Measurements from ENCODE around the gene RPL19. TPM values are rescaled to one million over a fixed set of nuclear protein-coding genes. Genes with fewer than 3 reads are reported as not detected.

Gene RPL19
- total and polyA plus RNA-seq, 4 donors = 475 to 999 (median 749) TPM

DNA sequence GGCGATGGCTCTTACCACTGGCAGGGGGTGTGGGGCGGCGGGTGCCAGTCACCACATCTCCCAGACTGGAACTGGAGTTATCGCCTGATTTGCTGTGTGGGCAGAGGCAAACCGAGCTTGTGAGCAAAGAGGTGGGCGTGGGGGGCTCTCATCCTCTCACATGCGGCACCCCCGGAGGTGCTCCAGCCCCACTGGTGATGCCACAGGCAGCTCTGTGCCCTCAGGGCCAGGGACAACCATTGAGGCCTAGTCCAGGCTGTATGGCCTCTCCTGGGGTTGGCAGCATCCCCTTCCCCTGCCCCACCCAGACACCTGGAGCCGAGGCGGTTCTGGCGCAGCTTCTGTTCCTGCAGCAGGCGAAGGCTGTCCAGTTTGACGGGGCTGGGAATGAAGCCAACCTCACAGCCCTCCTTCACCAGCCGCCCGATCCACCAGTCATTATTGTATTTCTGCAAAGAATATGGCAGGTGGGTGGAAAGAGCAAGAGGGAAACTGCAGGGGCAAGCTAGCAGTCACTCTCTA lies 13.5 kb upstream of the RPL19 start:
- 91% methylated on average over 15 of the region's 15 CpGs for WGBS
- no peak overlapping the region for H3K9ac ChIP-seq (ENCODE audit: low read depth in 1 of 2, low read length in 2 of 2)
- DNase-seq (ENCODE audit: low spot score) = no peak
- no peaks in the 10 kb centered on the region for H3K27me3 ChIP-seq (ENCODE audit: control insufficient read depth in 4 of 4, insufficient read depth in 4 of 4, low read length in 3 of 4)
- H3K27ac ChIP-seq (ENCODE audit: low read depth in 1 of 2, low read length in 2 of 2) = no peak overlapping the region
- TF ChIP-seq NR2F2 (IDR thresholded peaks at IDR 0.05) (no peak), FOXA2 (IDR thresholded peaks at IDR 0.05) (no peak), RXRA (IDR thresholded peaks at IDR 0.05) (no peak), EGR1 (IDR thresholded peaks at IDR 0.05; ENCODE audit: low read depth in 2 of 2) (no peak), HNF4G (IDR thresholded peaks at IDR 0.05) (no peak), SP1 (IDR thresholded peaks at IDR 0.05) (no peak)
- TF ChIP-seq, protein P1, sequence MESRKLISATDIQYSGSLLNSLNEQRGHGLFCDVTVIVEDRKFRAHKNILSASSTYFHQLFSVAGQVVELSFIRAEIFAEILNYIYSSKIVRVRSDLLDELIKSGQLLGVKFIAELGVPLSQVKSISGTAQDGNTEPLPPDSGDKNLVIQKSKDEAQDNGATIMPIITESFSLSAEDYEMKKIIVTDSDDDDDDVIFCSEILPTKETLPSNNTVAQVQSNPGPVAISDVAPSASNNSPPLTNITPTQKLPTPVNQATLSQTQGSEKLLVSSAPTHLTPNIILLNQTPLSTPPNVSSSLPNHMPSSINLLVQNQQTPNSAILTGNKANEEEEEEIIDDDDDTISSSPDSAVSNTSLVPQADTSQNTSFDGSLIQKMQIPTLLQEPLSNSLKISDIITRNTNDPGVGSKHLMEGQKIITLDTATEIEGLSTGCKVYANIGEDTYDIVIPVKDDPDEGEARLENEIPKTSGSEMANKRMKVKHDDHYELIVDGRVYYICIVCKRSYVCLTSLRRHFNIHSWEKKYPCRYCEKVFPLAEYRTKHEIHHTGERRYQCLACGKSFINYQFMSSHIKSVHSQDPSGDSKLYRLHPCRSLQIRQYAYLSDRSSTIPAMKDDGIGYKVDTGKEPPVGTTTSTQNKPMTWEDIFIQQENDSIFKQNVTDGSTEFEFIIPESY (IDR thresholded peaks at IDR 0.05) = no peak
- TF ChIP-seq, protein P2, sequence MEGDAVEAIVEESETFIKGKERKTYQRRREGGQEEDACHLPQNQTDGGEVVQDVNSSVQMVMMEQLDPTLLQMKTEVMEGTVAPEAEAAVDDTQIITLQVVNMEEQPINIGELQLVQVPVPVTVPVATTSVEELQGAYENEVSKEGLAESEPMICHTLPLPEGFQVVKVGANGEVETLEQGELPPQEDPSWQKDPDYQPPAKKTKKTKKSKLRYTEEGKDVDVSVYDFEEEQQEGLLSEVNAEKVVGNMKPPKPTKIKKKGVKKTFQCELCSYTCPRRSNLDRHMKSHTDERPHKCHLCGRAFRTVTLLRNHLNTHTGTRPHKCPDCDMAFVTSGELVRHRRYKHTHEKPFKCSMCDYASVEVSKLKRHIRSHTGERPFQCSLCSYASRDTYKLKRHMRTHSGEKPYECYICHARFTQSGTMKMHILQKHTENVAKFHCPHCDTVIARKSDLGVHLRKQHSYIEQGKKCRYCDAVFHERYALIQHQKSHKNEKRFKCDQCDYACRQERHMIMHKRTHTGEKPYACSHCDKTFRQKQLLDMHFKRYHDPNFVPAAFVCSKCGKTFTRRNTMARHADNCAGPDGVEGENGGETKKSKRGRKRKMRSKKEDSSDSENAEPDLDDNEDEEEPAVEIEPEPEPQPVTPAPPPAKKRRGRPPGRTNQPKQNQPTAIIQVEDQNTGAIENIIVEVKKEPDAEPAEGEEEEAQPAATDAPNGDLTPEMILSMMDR (IDR thresholded peaks at IDR 0.05; ENCODE audit: low read depth, low read length, missing input control) = no peak
- H3K4me3 ChIP-seq (ENCODE audit: low read depth in 1 of 3, low read length in 3 of 3) = no peak overlapping the region
- no peaks in the 10 kb centered on the region for H3K36me3 ChIP-seq (ENCODE audit: control insufficient read depth in 4 of 4, insufficient read depth in 3 of 4, low read depth in 1 of 4, low read length in 3 of 4)
- no peaks in the 10 kb centered on the region for H3K9me3 ChIP-seq (ENCODE audit: control insufficient read depth in 4 of 4, low read length in 3 of 4)
- H3K4me1 ChIP-seq (ENCODE audit: control insufficient read depth in 4 of 4, insufficient read depth in 4 of 4, low read length in 3 of 4) = no peaks in the 10 kb centered on the region

DNA sequence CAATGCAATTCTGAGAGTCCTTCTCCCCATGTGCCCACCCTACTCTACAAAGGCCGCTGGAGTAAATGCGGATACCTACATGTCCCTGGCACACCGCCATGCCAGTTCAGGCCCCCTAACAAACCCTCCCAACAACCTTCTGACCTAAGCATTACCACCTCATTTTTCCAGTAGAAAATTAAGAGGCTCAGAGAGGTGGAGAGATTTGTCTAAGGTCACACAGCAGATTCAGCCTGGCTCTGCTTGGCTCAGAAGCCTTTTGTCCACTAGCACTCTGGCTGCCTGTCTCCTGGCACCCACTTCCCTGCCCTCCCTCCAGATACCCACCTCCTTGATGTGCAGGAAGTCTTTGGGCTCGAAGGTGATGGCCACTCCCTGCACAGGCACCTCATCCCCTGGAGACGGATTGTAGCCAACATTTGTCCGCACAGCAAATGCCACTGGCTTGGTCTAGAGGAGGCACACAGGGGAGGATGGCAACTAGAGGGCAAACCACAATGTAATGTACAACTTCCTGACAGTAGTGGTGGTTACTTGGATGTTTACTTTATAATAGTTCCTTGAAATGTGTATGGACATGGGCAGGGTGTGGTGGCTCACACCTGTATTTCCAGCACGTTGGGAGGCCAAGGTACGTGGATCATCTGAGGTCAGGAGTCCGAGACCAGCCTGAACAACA lies 12.8 kb upstream of the RPL19 start:
- Histone ChIP-seq H3K27ac (ENCODE audit: low read depth in 1 of 2, low read length in 2 of 2) (no peak overlapping the region), H3K27me3 (ENCODE audit: control insufficient read depth in 4 of 4, insufficient read depth in 4 of 4, low read length in 3 of 4) (no peaks in the 10 kb centered on the region), H3K4me1 (ENCODE audit: control insufficient read depth in 4 of 4, insufficient read depth in 4 of 4, low read length in 3 of 4) (no peaks in the 10 kb centered on the region), H3K9me3 (ENCODE audit: control insufficient read depth in 4 of 4, low read length in 3 of 4) (no peaks in the 10 kb centered on the region), H3K9ac (ENCODE audit: low read depth in 1 of 2, low read length in 2 of 2) (no peak overlapping the region), H3K4me3 (ENCODE audit: low read depth in 1 of 3, low read length in 3 of 3) (no peak overlapping the region), H3K36me3 (ENCODE audit: control insufficient read depth in 4 of 4, insufficient read depth in 3 of 4, low read depth in 1 of 4, low read length in 3 of 4) (no peaks in the 10 kb centered on the region)
- WGBS = 87% methylated on average over 9 of the region's 9 CpGs
- TF ChIP-seq, protein P3, sequence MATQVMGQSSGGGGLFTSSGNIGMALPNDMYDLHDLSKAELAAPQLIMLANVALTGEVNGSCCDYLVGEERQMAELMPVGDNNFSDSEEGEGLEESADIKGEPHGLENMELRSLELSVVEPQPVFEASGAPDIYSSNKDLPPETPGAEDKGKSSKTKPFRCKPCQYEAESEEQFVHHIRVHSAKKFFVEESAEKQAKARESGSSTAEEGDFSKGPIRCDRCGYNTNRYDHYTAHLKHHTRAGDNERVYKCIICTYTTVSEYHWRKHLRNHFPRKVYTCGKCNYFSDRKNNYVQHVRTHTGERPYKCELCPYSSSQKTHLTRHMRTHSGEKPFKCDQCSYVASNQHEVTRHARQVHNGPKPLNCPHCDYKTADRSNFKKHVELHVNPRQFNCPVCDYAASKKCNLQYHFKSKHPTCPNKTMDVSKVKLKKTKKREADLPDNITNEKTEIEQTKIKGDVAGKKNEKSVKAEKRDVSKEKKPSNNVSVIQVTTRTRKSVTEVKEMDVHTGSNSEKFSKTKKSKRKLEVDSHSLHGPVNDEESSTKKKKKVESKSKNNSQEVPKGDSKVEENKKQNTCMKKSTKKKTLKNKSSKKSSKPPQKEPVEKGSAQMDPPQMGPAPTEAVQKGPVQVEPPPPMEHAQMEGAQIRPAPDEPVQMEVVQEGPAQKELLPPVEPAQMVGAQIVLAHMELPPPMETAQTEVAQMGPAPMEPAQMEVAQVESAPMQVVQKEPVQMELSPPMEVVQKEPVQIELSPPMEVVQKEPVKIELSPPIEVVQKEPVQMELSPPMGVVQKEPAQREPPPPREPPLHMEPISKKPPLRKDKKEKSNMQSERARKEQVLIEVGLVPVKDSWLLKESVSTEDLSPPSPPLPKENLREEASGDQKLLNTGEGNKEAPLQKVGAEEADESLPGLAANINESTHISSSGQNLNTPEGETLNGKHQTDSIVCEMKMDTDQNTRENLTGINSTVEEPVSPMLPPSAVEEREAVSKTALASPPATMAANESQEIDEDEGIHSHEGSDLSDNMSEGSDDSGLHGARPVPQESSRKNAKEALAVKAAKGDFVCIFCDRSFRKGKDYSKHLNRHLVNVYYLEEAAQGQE (IDR thresholded peaks at IDR 0.05) = no peak
- no peak for TF ChIP-seq TAF1 (conservative IDR thresholded peaks at IDR 0.05)
- TF ChIP-seq FOXA2 (IDR thresholded peaks at IDR 0.05) = no peak
- no peak for TF ChIP-seq YY1 (IDR thresholded peaks at IDR 0.05)
- TF ChIP-seq, protein P1 (IDR thresholded peaks at IDR 0.05) = no peak
- TF ChIP-seq NR2F2 (IDR thresholded peaks at IDR 0.05) = no peak
- no peak for TF ChIP-seq RAD21 (IDR thresholded peaks at IDR 0.05)
- TF ChIP-seq, protein P4, sequence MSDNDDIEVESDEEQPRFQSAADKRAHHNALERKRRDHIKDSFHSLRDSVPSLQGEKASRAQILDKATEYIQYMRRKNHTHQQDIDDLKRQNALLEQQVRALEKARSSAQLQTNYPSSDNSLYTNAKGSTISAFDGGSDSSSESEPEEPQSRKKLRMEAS (IDR thresholded peaks at IDR 0.05) = no peak
- no peak for TF ChIP-seq SP1 (IDR thresholded peaks at IDR 0.05)
- TF ChIP-seq, protein P5, sequence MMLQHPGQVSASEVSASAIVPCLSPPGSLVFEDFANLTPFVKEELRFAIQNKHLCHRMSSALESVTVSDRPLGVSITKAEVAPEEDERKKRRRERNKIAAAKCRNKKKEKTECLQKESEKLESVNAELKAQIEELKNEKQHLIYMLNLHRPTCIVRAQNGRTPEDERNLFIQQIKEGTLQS (IDR thresholded peaks at IDR 0.05) = no peak
- TF ChIP-seq JUND (IDR thresholded peaks at IDR 0.05) = no peak
- no peak for DNase-seq (ENCODE audit: low spot score)

All from liver (tissue), 9 donors.